Activated naive CD8-positive, alpha-beta T cell treated with anti-CD3 and anti-CD28 coated beads, Interleukin-2, amount 10 ng/mL, durations not matched to agents 7 days and 5 days (primary cell): ENCODE data around the gene CEP57L1. TPM values are rescaled to one million over a fixed set of nuclear protein-coding genes. Genes with fewer than 3 reads are reported as not detected.
"Not testable (repeated sequence)": the region's sequence is repeated elsewhere in the genome, so short reads cannot be mapped to it uniquely, and the experiment has no call there.

Source experiments
- ATAC-seq: fragments of 150-1000 bp; cut with Tn5 transposase; one replicate; pipeline ENCODE4 v1.10.0; 2021; ENCODE audit warnings: low read depth, moderate library complexity
- POLR2A ChIA-PET: fragments of 350-600 bp; sonication (Branson Sonifier 250); formaldehyde crosslinking; loops from one replicate; lab custom pipeline; 2021; ENCODE audit warnings: antibody characterized with exemption; lab: Charles Lee
- DNase-seq: peaks from one replicate; pipeline ENCODE4 v3.0.0; 2021
- H3K27ac Mint-ChIP-seq: one replicate; pipeline ENCODE4 v1.8.0; 2022; ENCODE audit warnings: mild to moderate bottlenecking, mixed read lengths
- H3K27me3 Mint-ChIP-seq: one replicate; pipeline ENCODE4 v1.8.0; 2022; ENCODE audit warnings: mild to moderate bottlenecking, moderate library complexity, mixed read lengths
- H3K36me3 Mint-ChIP-seq: one replicate; pipeline ENCODE4 v1.8.0; 2021; ENCODE audit warnings: mild to moderate bottlenecking, mixed read lengths
- H3K4me1 Mint-ChIP-seq: one replicate; pipeline ENCODE4 v1.8.0; 2021; ENCODE audit warnings: mixed read lengths
- H3K4me3 Mint-ChIP-seq: one replicate; pipeline ENCODE4 v1.8.0; 2022; ENCODE audit warnings: mild to moderate bottlenecking, moderate library complexity, mixed read lengths
- H3K9me3 Mint-ChIP-seq: one replicate; pipeline ENCODE4 v1.8.0; 2021; ENCODE audit warnings: mixed read lengths
- total RNA-seq, 2 experiments: library from RNA; stranded (reverse); gene quantifications; one replicate each; pipeline ENCODE4 v1.2.3, GENCODE V29; 2021

The CEP57L1 gene
- total RNA-seq, 2 experiments from 2014 or later, result 20.5 to 22.6 TPM

DNA sequence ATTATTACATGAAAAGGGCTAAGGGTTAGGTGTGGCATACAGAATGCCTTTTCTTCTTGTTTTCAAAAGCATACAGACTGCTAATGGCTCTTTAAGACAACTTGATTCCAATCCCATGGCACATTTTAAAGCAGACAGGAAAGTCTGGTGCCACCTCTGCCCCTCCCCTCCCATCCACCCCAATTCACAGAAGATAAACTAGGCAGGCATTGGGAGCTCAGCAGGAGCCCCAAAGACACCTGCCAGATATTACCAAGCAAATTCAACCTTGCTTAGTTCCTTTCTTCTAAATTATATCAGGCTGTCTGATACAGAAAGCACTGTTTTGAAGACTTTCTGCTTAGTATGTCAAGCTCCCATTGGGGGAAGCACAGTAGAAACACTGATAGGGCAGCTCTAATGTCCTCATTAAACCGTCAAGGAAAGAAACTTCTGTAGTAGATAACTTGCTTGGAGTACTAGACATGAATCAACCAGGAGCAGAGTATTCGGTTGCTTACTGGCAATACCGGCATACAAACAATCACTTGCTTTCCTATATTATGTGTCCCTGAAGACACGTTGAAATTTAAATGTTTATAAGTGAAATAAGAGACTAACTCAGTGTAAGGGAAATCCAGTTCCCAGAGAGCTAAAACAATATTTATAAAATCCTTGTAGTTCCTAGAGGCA is 13.7 kb upstream of the CEP57L1 start:
- no peaks in the 10 kb centered on the region for H3K9me3 Mint-ChIP-seq
- H3K27ac Mint-ChIP-seq, result no peak overlapping the region
- no peak for DNase-seq
- H3K4me1 Mint-ChIP-seq, result no peaks in the 10 kb centered on the region
- no peaks in the 10 kb centered on the region for H3K36me3 Mint-ChIP-seq
- no peaks in the 10 kb centered on the region for H3K27me3 Mint-ChIP-seq
- POLR2A ChIA-PET, result interaction anchor here (1.5 kb wide), 1 partner anchor 12 kb away, joined by 4 read pairs; no protein-coding TSS in a partner anchor
- no peak for ATAC-seq
- no peak overlapping the region for H3K4me3 Mint-ChIP-seq

GRCh38 chr6:109082188-109082577 is 13.1 kb upstream of the CEP57L1 start:
- H3K36me3 Mint-ChIP-seq, result peaks cover under 1% of the 10 kb centered on the region
- no peak for DNase-seq
- no peak overlapping the region for H3K4me3 Mint-ChIP-seq
- peaks cover under 1% of the 10 kb centered on the region for H3K4me1 Mint-ChIP-seq
- ATAC-seq, result no peak
- no peaks in the 10 kb centered on the region for H3K27me3 Mint-ChIP-seq
- no peak overlapping the region for H3K27ac Mint-ChIP-seq
- POLR2A ChIA-PET, result interaction anchor here (1.5 kb wide), 1 partner anchor 12 kb away, joined by 4 read pairs; no protein-coding TSS in a partner anchor
- H3K9me3 Mint-ChIP-seq, result no peaks in the 10 kb centered on the region

DNA sequence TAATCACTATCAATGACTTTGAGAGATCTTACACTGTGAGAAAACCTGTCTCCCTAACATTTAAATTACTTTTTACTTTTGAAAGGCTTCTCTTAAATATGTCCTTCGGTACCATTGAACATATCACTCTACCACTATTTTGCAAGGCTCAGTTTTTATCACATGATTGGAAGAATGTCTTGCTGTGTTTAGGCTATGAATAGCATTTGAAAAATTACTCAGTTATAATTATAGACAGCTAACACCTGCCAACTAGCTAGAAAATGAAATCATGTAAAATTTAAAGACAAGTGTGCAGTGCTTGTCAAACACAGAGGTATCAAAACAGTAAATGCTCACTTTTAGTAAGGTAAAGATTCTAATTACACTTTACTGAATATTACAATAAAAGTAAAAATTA is 11.7 kb upstream of the CEP57L1 start:
- ATAC-seq, result no peak
- peaks cover 2% of the 10 kb centered on the region for H3K36me3 Mint-ChIP-seq
- DNase-seq, result no peak
- POLR2A ChIA-PET, result interaction anchor here (2.8 kb wide), 1 partner anchor 11 kb away, joined by 14 read pairs; the partner anchor contains the start of genes CEP57L1 and SESN1
- peaks cover 2% of the 10 kb centered on the region for H3K4me1 Mint-ChIP-seq
- no peaks in the 10 kb centered on the region for H3K27me3 Mint-ChIP-seq
- no peak overlapping the region for H3K4me3 Mint-ChIP-seq
- no peak overlapping the region for H3K27ac Mint-ChIP-seq
- H3K9me3 Mint-ChIP-seq, result no peaks in the 10 kb centered on the region

DNA sequence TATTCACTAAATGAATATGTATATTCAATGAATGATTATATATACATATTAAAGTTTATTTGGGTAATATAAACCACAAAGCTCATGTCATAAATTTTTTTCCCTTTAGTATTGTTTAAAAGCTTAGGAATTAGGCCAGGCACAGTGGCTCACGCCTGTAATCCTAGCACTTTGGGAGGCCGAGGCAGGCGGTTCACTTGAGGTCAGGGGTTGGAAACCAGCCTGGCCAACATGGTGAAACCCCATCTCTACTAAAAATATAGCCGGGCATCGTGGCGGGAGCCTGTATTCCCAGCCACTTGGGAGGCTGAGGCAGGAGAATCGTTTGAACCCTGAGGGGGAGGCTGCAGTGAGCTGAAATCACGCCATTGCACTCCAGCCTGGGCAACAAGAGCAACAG is 11.2 kb upstream of the CEP57L1 start:
- not testable (repeated sequence) for DNase-seq, H3K4me1 Mint-ChIP-seq, H3K4me3 Mint-ChIP-seq, ATAC-seq, H3K27me3 Mint-ChIP-seq, H3K36me3 Mint-ChIP-seq, H3K9me3 Mint-ChIP-seq, H3K27ac Mint-ChIP-seq
- POLR2A ChIA-PET, result interaction anchor here (2.8 kb wide), 1 partner anchor 10 kb away, joined by 14 read pairs; the partner anchor contains the start of genes CEP57L1 and SESN1

DNA sequence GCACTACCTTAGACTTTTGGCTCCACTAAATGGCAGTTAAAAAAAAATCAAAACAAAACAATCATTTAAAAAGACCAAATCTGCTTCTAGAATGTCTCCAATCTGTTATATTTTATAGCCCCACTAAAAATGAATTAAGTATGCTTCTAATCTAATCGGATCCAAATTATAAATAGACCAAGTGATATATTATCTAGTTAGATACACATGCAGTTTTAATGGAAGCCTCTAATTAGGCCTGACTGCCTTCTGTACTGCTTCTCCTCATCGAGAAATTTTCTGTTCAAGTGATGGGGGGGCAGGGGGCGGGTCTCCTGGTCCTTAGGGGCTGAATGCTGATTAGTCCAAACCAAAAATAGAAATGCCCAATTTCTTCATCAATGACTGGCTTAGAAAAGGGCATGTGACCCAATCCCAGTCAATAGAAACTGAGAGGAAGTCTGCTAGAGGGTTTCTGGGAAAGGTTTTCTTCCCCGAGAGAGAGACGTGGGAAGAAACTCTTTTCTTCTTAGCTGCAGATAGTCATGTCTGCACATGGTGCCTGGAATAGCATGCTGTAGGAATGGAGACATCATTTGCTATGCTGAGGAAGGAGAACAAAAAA is 7.5 kb upstream of the CEP57L1 start:
- H3K27ac Mint-ChIP-seq, result no peak overlapping the region
- no peak for DNase-seq
- H3K27me3 Mint-ChIP-seq, result no peaks in the 10 kb centered on the region
- no peak for ATAC-seq
- peaks cover 27% of the 10 kb centered on the region for H3K4me1 Mint-ChIP-seq
- H3K36me3 Mint-ChIP-seq, result peaks cover 2% of the 10 kb centered on the region
- H3K9me3 Mint-ChIP-seq, result no peaks in the 10 kb centered on the region
- no peak overlapping the region for H3K4me3 Mint-ChIP-seq
- POLR2A ChIA-PET, result no interaction called here

GRCh38 chr6:109088995-109089394 is 6.3 kb upstream of the CEP57L1 start:
- no peak for ATAC-seq
- Mint-ChIP-seq H3K4me1 (peaks cover 31% of the 10 kb centered on the region), H3K27me3 (no peaks in the 10 kb centered on the region), H3K27ac (no peak overlapping the region), H3K9me3 (no peaks in the 10 kb centered on the region), H3K4me3 (no peak overlapping the region), H3K36me3 (peaks cover 2% of the 10 kb centered on the region)
- DNase-seq, result no peak
- POLR2A ChIA-PET, result no interaction called here

- no peak for DNase-seq
- POLR2A ChIA-PET, result no interaction called here
- H3K27ac Mint-ChIP-seq, result no peak overlapping the region
These were observed 3.8 kb upstream of the CEP57L1 start for GRCh38 chr6:109091314-109092024.

GRCh38 chr6:109092074-109092473 is 3.2 kb upstream of the CEP57L1 start:
- Mint-ChIP-seq H3K9me3 (no peaks in the 10 kb centered on the region), H3K27me3 (no peaks in the 10 kb centered on the region), H3K36me3 (peaks cover 4% of the 10 kb centered on the region), H3K4me3 (peak overlapping the region; percentile 57), H3K4me1 (peaks cover 40% of the 10 kb centered on the region), H3K27ac (no peak overlapping the region)
- no peak for ATAC-seq
- no peak for DNase-seq
- POLR2A ChIA-PET, result no interaction called here

More at GRCh38 chr6:109091314-109092024, 3.8 kb upstream of the CEP57L1 start:
- peaks cover 4% of the 10 kb centered on the region for H3K36me3 Mint-ChIP-seq
- no peak for ATAC-seq
- H3K9me3 Mint-ChIP-seq, result no peaks in the 10 kb centered on the region
- H3K4me1 Mint-ChIP-seq, result peaks cover 35% of the 10 kb centered on the region
- H3K27me3 Mint-ChIP-seq, result no peaks in the 10 kb centered on the region
- H3K4me3 Mint-ChIP-seq, result peak overlapping the region; percentile 57

- ATAC-seq, result no peak
- Mint-ChIP-seq H3K4me1 (peaks cover 45% of the 10 kb centered on the region), H3K9me3 (no peaks in the 10 kb centered on the region), H3K36me3 (peaks cover 4% of the 10 kb centered on the region), H3K4me3 (peak overlapping the region; percentile 88), H3K27me3 (no peaks in the 10 kb centered on the region), H3K27ac (peak overlapping the region; percentile 88)
- DNase-seq, result no peak
- POLR2A ChIA-PET, result interaction anchor here (0.6 to 3.2 kb wide), 20 partner anchors 9 to 1137 kb away, joined by 3 to 40 read pairs (median 4); partner anchors contain the start of genes ARMC2, CD164, PPIL6 and SMPD2
These were observed 1.4 kb upstream of the CEP57L1 start for GRCh38 chr6:109093732-109094415.

DNA sequence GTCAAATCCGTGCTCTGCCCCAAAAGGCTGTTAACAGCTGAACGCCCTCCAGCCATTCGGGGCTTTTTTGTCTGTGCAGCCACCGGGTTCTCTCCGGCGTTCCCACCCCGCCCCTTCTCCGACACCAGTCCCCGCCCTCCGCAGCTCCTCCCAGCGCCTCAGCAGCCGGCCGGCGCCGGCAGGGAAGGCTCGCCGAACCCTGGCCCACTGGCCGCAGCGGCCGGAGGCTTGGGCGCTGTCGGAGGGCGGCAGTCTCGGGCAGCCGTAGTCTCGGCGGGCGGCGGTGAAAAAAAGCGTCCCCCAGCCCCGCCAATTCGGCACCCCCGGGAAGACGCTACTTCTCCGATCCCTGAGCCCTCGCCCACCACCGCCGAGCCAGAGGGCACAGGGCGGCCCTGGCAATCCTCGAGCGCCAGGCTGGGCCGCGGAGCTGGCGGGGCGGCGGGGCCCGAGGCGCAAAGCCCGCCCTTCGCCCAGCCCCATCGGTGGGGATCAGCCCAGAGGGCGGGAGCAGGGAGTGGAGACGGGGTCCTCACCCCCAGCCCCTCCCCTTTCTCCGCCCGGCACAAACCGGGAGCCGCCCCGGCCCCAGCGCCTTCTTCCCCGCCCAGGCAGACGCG is 781 bp upstream of the CEP57L1 start, which contains the start of gene SESN1:
TSS of gene SESN1 (minus strand) at position 431 of the 620 bp plus-strand sequence. CDS start 773 bp downstream, outside the sequence.
- Mint-ChIP-seq H3K4me1 (peaks cover 47% of the 10 kb centered on the region), H3K4me3 (peak within 1 kb of the TSS; percentile 95), H3K27ac (peak within 1 kb of the TSS; percentile 99), H3K36me3 (peaks cover 8% of the 10 kb centered on the region), H3K27me3 (no peaks in the 10 kb centered on the region), H3K9me3 (no peaks in the 10 kb centered on the region)
- DNase-seq (peak; percentile 95), ATAC-seq (peak; percentile 80)
- POLR2A ChIA-PET, result interaction anchor here (0.6 to 3.2 kb wide), 23 partner anchors 10 to 1721 kb away, joined by 3 to 40 read pairs (median 4); partner anchors contain the start of genes ARMC2, CD164, CDK19 and PPIL6

- ATAC-seq (no peak), DNase-seq (no peak)
- peaks cover 10% of the 10 kb centered on the region for H3K36me3 Mint-ChIP-seq
- H3K4me1 Mint-ChIP-seq, result peaks cover 42% of the 10 kb centered on the region
- no peaks in the 10 kb centered on the region for H3K9me3 Mint-ChIP-seq
- POLR2A ChIA-PET, result interaction anchor here (1.3 to 3.2 kb wide), 5 partner anchors 287 to 1720 kb away, joined by 3 to 40 read pairs (median 6); partner anchors contain the start of genes CD164, CDK19, PPIL6 and SMPD2
- H3K4me3 Mint-ChIP-seq, result peak overlapping the region; percentile 95
- peak overlapping the region; percentile 99 for H3K27ac Mint-ChIP-seq
- H3K27me3 Mint-ChIP-seq, result no peaks in the 10 kb centered on the region
These were observed 453 bp downstream of the CEP57L1 start for GRCh38 chr6:109095835-109096084.

DNA sequence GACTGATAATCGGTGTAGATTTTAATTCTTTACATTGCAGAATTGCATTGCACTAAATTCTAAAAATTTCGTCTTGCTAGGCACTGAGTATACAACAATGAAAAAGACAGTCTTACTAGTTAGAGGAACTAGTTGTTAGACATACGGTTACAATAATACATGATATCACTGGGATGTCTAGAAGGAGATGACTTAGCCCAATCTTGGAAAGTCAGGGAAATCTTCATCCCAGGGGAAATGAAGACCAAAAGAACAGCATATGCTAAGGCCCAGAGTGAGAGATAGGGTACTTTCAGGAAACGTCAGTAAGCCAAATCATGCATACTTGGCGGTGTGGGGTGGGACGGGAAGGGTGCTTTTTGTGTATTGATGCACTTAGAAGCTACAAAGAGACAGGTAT is 901 bp downstream of the CEP57L1 start:
- no peak for ATAC-seq
- no peaks in the 10 kb centered on the region for H3K27me3 Mint-ChIP-seq

More for the DNA sequence above, 901 bp downstream of the CEP57L1 start:
- DNase-seq, result no peak
- peaks cover 38% of the 10 kb centered on the region for H3K4me1 Mint-ChIP-seq
- peak overlapping the region; percentile 95 for H3K4me3 Mint-ChIP-seq
- H3K9me3 Mint-ChIP-seq, result no peaks in the 10 kb centered on the region
- peak overlapping the region; percentile 25 for H3K27ac Mint-ChIP-seq
- peaks cover 10% of the 10 kb centered on the region for H3K36me3 Mint-ChIP-seq
- POLR2A ChIA-PET, result interaction anchor here (3.0 to 3.2 kb wide), 2 partner anchors 286 to 537 kb away, joined by 18 to 40 read pairs; partner anchors contain the start of gene CD164
